LNCaP clone FGC (cell line): Measurements from ENCODE around the gene PPIA.

Experiments used
- DNase-seq: peaks from one replicate; pipeline ENCODE4 v3.0.0-alpha.2; 2011; ENCODE audit warnings: low read depth
- H3K4me3 ChIP-seq: 2 replicates; pipeline ENCODE4 v1.5.1; 2011; ENCODE audit warnings: mild to moderate bottlenecking, low read depth, low read length, control low read depth
- CTCF ChIP-seq: IDR thresholded peaks from 2 replicates; pipeline ENCODE4 v1.5.1; 2012; ENCODE audit warnings: mild to moderate bottlenecking; ENCODE audit not compliant: control insufficient read depth, insufficient read depth; ENCODE audit errors: extremely low read depth

The PPIA gene

GRCh38 chr7:44796504-44797328, at the start of gene PPIA:
PPIA (plus strand) TSS chr7:44796681; CDS start chr7:44796725, 44 bp downstream.
- DNase-seq = peak; percentile 95
- H3K4me3 ChIP-seq = peak within 1 kb of the TSS; percentile 95
- TF ChIP-seq CTCF = no peak

- H3K4me3 ChIP-seq = peak within 1 kb of the TSS; percentile 80
- peak; percentile 43 for DNase-seq
- TF ChIP-seq CTCF = no peak
Observed at GRCh38 chr7:44748045-44748947, 48.2 kb upstream of the PPIA start, which contains the start of gene ZMIZ2. ZMIZ2 (plus strand) TSS chr7:44748847; CDS start chr7:44756250, 7,403 bp downstream.

- no peak for TF ChIP-seq CTCF
- DNase-seq = no peak
- H3K4me3 ChIP-seq = peak overlapping the region; percentile 80
Observed at GRCh38 chr7:44748948-44749731, 47.3 kb upstream of the PPIA start.

- no peak for DNase-seq
- peak overlapping the region; percentile 80 for H3K4me3 ChIP-seq
- no peak for TF ChIP-seq CTCF
Observed at GRCh38 chr7:44749992-44750391, 46.5 kb upstream of the PPIA start.

GRCh38 chr7:44750424-44750823, 46.1 kb upstream of the PPIA start:
- no peak overlapping the region for H3K4me3 ChIP-seq
- no peak for DNase-seq
- TF ChIP-seq CTCF = no peak

GRCh38 chr7:44750921-44751571, 45.4 kb upstream of the PPIA start:
- TF ChIP-seq CTCF = no peak
- no peak overlapping the region for H3K4me3 ChIP-seq
- no peak for DNase-seq
